Measurements from ENCODE around the gene INPP5J. TPM values are rescaled to one million over a fixed set of nuclear protein-coding genes. Genes with fewer than 3 reads are reported as not detected.
"Not testable (repeated sequence)": the region's sequence is repeated elsewhere in the genome, so short reads cannot be mapped to it uniquely, and the experiment has no call there.

Gene INPP5J
- total RNA-seq, 1 donor from 2014 or later, result 13.8 TPM

GRCh38 chr22:31085493-31085824, 37.3 kb upstream of the INPP5J start:
- intact Hi-C loops (cut with DNase I), result loop anchor here (2.0 to 10.0 kb wide), 3 partner anchors 39 to 321 kb away; partner anchors contain the start of gene LIMK2

GRCh38 chr22:31085928-31086327, 36.8 kb upstream of the INPP5J start:
- DNase-seq (ENCODE audit: low spot score), result no peak
- intact Hi-C loops (cut with DNase I), result loop anchor here (1.0 to 10.0 kb wide), 4 partner anchors 39 to 321 kb away; partner anchors contain the start of gene LIMK2

More at GRCh38 chr22:31085493-31085824, 37.3 kb upstream of the INPP5J start:
- no peak for DNase-seq (ENCODE audit: low spot score)

DNA sequence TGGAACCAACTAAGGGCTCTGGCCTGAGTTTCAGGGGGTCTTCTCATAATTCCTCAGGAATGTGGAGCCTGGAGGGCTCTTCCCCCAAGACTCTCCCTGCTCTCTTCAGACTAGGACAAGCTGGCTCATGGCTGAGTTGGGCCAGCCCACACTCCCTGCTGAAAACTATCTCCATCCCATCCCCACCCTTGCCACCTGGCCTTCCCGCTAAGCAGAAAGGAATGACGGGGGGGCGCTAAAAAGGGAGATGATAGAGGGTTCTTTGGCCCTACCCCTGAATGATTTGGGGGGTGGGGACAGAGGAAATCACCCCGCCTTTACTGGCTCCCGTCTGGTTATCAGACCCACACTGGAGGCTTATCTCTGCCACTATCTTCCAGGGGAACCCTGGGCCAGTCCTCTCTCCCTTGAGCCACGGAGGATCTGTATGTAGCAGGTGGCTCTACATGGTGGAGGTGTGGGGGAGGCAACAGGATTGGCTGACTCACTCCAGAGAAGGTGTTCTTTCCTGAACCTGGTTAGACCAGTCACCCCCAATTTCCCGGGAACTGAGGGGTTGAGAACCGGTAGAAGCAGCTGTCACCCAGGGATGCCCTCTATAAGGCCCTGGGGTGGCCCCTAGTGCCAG, 35.9 kb upstream of the INPP5J start:
- no peak for DNase-seq (ENCODE audit: low spot score)
- intact Hi-C loops (cut with DNase I), result loop anchor here (1.0 to 10.0 kb wide), 3 partner anchors 125 to 322 kb away; partner anchors contain the start of gene LIMK2

- DNase-seq (ENCODE audit: low spot score), result no peak
- intact Hi-C loops (cut with DNase I), result loop anchor here (2.0 to 10.0 kb wide), 3 partner anchors 61 to 323 kb away; partner anchors contain the start of gene LIMK2
These were observed 35.0 kb upstream of the INPP5J start for GRCh38 chr22:31087744-31088215.

DNA sequence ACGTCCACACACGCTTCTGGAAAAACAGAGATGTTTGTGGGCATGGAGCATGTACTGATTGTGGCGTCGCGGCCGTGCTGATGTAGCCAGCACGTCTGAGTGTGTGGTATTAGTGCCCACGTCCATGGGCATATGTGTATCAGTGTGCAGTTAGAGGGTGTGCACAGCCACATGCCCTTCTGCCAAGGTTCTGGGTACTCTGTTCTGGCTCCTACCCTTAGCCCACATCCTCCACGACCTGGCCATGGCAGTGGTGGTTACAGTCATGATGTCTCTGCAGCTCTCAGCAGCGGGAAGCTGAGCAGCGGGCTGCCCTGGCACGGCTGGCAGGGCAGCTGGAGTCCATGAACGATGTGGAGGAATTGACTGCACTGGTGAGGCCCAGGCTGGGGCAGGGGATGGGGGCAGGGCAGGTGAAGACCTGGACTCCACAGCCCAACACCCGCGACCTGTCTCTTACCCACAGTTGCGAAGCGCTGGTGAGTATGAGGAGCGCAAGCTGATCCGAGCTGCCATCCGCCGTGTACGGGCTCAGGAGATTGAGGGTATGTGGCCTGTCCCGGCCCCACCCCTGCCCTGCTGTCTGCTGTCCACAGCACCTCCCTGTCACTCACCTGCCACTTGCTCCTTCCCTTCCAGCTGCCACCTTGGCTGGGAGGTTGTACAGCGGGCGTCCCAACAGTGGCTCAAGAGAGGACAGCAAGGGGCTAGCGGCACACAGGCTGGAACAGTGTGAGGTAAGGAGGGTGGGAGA, 34.4 kb upstream of the INPP5J start:
- DNase-seq (ENCODE audit: low spot score), result no peak
- intact Hi-C loops (cut with DNase I), result loop anchor here (2.0 to 10.0 kb wide), 3 partner anchors 60 to 324 kb away; partner anchors contain the start of gene LIMK2

DNA sequence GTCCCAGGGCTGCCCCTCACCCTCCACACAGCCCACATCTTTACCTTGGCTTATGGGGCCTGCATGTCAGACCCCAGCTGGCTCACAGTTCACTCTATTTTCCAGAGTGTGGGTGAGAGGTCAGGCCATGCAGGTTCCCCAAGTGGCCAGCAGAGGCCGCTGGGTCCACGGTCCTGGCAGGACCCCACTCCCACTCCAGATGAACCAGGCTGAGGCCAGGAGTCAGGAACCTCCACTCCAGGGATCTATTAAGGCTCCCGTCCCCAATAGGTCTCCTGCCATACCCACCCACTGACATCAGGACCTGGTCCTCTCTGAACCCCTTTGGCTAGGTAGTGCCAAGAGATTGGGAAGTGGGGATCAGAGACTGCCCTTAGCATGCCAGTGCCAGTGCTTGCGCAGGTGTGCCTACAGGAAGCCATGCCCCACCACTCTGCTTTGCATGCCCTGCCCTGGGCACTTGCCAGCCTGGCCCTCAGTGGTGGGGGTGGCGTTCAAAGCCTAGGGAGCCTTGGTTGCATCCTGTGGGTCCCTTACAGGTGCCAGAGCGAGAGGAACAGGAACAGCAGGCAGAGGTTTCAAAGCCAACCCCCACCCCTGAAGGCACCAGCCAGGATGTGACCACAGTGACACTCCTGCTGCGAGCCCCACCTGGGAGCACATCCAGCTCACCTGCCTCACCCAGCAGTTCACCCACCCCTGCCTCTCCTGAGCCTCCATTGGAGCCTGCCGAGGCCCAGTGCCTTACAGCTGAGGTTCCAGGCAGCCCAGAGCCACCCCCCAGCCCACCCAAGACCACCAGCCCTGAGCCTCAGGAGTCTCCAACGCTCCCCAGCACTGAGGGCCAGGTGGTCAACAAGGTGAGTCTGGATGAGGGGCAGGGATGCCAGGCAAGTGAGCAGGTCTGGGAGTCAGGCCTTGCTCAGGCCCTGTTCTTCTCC, 33.3 kb upstream of the INPP5J start:
- intact Hi-C loops (cut with DNase I), result loop anchor here (2.0 to 10.0 kb wide), 3 partner anchors 59 to 325 kb away; partner anchors contain the start of gene LIMK2

DNA sequence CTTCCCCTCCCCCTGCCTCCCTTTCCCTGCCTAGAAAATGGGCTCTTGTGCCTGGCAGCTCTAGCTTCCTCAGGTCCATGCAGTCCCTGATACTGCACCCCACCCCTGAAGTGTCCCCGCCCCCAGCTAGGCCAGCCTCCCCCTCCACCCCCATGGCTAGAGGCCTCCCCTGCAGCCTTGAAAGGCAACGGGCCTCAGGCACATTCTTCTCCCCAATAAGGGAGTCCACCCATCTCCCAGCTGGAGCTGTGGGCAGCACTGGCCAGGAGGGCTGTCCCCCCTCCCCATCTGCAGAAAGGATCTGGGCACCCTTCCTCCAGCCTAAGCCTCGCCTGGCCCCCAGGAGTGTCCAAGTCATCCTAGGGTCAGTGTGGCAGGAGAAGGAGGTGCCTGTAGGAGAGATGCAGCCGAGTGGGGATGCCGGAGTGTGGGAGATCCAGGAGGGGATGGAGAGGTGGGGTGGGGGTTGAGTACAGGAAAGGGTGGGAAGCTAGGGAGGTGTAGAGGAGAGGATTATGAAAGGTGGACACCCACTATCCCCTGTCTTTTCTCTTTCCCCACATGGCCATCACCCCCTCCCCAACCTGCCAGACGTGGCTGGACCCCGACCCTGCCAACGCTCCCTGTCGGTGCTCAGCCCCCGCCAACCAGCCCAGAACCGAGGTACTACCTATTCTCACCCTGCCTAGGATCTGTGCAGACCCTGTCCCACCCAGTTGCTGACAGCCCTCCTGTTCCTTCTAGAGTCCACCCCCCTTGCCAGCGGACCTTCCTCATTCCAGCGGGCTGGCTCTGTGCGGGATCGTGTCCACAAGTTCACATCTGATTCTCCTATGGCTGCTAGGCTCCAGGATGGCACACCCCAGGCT, 32.3 kb upstream of the INPP5J start:
- intact Hi-C loops (cut with DNase I), result no loop called here
- no peak for DNase-seq (ENCODE audit: low spot score)

More for the DNA sequence above, 33.3 kb upstream of the INPP5J start:
- no peak for DNase-seq (ENCODE audit: low spot score)

DNA sequence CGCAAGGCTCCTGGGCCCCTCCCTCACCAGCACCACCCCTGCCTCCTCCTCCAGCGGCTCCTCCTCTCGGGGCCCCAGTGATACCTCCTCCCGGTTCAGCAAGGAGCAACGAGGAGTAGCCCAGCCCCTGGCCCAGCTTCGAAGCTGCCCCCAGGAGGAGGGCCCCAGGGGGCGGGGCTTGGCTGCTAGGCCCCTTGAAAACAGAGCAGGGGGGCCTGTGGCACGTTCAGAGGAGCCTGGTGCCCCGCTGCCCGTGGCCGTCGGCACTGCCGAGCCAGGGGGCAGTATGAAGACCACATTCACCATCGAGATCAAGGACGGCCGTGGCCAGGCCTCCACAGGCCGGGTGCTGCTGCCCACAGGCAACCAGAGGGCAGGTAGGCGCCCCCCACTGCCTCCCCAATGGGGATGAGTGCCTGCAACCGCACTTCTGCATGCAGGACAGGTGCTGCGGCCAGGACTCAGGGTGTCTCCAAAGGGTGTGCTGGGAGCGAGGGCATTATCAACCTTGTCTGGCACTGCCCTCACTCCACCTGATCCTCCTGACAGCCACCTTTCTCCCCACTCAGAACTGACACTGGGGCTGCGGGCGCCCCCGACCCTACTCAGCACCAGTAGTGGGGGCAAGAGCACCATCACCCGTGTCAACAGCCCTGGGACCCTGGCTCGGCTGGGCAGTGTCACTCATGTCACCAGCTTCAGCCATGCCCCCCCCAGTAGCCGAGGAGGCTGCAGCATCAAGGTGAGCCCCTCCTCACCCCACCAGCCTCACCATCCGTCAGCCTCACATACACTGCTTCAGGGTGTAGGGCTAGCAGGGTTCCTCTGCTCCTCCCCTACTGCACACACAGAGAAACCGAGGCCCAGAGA, 31.4 kb upstream of the INPP5J start:
- DNase-seq (ENCODE audit: low spot score), result no peak
- intact Hi-C loops (cut with DNase I), result no loop called here

- intact Hi-C loops (cut with DNase I), result no loop called here
- DNase-seq (ENCODE audit: low spot score), result no peak
These were observed 30.6 kb upstream of the INPP5J start for GRCh38 chr22:31092161-31092560.

- DNase-seq (ENCODE audit: low spot score), result peak; percentile 90
These were observed 29.5 kb upstream of the INPP5J start for GRCh38 chr22:31093086-31093850.

DNA sequence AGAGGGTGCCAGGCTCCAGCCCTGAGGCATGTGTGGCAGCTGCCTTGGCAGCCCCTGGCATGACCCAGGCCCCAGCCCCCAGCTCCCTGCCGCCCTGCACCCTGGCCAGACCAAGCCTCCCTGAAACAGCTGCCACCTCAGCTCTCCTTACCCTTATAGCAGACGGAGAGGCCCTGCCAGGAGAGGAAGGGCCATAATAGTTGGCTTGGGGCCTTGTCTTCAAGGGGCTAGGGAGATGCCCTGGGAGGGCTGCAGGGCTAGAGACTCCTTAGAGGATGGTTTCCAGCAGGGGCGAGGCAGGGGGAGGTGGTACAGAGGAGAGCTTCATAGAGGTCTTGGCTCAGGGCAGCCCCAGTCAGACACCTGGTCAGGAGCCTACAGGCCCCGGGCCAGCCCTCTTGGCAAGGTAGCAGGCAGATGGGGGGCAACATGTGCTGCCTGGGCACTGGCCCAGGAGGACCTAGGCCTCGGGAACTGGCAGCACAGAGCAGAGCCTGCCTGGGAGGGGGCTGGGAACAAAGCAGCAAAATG, 28.7 kb upstream of the INPP5J start:
- intact Hi-C loops (cut with DNase I), result no loop called here
- DNase-seq (ENCODE audit: low spot score), result no peak

More at GRCh38 chr22:31093086-31093850, 29.5 kb upstream of the INPP5J start:
- intact Hi-C loops (cut with DNase I), result no loop called here

DNA sequence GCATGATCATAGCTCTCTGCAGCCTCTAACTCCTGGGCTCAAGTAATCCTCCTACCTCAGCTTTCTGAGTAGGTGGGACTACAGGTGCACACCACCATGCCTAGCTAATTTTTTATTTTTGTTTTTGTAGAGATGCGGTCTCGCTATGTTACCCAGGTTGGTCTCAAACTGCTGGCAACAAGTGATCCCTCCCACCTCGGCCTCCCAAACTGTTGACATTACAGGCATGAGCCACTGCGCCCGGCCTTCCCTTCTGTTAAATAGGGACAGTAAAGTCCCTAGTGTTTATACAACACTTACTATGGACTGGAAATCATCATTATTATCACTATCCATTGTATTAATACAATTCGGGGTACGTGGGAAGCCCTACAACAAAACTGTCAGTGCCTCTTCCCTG, 28.0 kb upstream of the INPP5J start:
- no peak for DNase-seq (ENCODE audit: low spot score)
- intact Hi-C loops (cut with DNase I), result no loop called here

DNA sequence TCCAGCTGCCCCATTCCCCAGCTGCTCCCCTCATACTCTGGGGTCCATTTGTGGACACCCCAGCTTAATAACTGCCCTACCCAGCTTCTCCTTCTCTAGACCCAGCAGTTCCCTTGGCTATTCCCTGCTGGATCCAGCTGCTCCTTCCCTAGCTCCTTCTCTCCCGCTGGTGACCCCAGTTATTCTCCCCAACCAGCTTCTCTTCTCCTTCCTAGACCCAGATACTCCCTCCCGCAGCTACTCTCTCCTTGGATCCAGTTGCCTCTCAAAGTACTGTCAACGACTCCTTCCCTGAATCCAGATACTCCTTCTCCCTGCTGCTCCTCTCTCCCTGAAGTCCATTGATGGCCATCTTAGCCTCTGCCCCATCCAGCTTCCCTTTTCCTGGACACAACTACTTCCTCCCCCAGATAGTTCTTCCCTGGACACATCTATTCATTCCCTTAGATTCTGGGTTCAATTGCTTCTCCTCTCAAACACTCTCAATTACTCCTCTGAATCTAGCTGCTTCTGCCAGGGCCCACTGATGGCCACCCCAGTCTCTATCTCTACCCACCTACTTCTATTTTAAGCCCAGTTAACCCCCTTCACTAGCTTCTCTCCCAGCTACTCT, 27.0 kb upstream of the INPP5J start:
- intact Hi-C loops (cut with DNase I), result no loop called here
- no peak for DNase-seq (ENCODE audit: low spot score)

DNA sequence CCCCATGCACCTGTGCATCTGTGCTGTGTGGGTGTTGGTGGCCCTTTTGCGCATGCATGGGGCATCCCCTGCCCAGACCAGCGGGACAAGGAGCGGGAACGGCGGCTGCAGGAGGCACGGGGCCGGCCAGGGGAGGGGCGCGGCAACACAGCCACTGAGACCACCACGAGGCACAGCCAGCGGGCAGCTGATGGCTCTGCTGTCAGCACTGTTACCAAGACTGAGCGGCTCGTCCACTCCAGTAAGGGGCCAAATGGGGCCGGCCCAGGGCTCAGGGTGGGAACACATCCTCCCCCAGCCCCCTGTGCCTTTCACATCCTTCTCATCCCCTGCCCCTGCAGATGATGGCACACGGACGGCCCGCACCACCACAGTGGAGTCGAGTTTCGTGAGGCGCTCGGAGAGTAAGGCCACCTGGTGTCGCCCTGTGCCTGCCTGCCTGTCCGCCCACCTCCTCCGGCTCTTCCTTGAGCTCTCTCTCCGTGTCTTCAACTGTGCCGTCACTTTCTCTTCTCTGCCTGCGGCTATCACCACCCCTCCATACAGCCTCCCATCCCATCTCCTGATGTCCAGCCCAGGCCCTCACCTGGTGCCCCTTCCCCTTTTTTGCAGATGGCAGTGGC, 26.0 kb upstream of the INPP5J start:
- DNase-seq (ENCODE audit: low spot score), result no peak
- intact Hi-C loops (cut with DNase I), result no loop called here

GRCh38 chr22:31097539-31097938, 25.2 kb upstream of the INPP5J start:
- DNase-seq (ENCODE audit: low spot score); intact Hi-C loops (cut with DNase I): not testable (repeated sequence)
